OCI-LY1 (cell line): Measurements from ENCODE around the gene RFNG.

Experiments used
- EZH2 ChIP-seq: fragments of 200-600 bp; sonication (generic), shearing (Covaris generic); IDR thresholded peaks from 2 replicates; pipeline ENCODE4 v1.8.0; 2017; ENCODE audit warnings: borderline replicate concordance, mixed run types, mild to moderate bottlenecking, antibody characterized with exemption, low read length, moderate library complexity, mixed read lengths
- TF ChIP-seq, protein P1 (sequence below): fragments of 200-600 bp; sonication (generic), shearing (Covaris generic); IDR thresholded peaks from 2 replicates; pipeline ENCODE4 v1.5.1; 2017; ENCODE audit warnings: mild to moderate bottlenecking, antibody characterized with exemption, low read length, moderate library complexity, mixed read lengths

DNA sequence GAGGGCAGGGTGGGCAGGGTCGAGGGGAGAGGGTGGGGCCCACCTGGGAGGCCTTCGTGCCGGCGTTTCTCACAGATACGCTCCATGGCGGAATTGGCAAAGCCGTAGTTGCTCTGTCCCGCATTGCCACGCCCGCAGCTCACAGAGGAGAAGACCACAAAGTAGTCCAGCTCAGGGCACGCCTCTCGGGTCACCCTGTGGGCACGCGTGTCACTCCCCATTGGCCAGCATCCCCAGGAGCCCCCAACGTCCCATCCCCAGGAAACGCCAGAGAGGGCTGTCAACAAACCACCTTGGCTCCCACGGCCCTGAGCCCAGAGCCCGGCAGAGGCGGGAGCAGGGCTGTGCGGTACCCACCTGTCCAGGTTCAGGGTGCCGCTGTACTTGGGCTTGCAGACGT lies 30.4 kb upstream of the RFNG start:
- TF ChIP-seq, protein P1, sequence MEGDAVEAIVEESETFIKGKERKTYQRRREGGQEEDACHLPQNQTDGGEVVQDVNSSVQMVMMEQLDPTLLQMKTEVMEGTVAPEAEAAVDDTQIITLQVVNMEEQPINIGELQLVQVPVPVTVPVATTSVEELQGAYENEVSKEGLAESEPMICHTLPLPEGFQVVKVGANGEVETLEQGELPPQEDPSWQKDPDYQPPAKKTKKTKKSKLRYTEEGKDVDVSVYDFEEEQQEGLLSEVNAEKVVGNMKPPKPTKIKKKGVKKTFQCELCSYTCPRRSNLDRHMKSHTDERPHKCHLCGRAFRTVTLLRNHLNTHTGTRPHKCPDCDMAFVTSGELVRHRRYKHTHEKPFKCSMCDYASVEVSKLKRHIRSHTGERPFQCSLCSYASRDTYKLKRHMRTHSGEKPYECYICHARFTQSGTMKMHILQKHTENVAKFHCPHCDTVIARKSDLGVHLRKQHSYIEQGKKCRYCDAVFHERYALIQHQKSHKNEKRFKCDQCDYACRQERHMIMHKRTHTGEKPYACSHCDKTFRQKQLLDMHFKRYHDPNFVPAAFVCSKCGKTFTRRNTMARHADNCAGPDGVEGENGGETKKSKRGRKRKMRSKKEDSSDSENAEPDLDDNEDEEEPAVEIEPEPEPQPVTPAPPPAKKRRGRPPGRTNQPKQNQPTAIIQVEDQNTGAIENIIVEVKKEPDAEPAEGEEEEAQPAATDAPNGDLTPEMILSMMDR: no peak
- TF ChIP-seq EZH2: no peak
